H1 (cell line): ENCODE data around the gene NHS. TPM values are rescaled to one million over a fixed set of nuclear protein-coding genes. Genes with fewer than 3 reads are reported as not detected.

ENCODE experiments used
- CBX8 ChIP-seq: fragments of 300-800, 300-1000 bp; sonication (generic); IDR thresholded peaks from 2 replicates; pipeline ENCODE4 v1.7.1; 2016; ENCODE audit warnings: low read depth, low read length, borderline replicate concordance
- FOSL1 ChIP-seq: IDR thresholded peaks from 2 replicates; pipeline ENCODE4 v1.6.1; 2011; ENCODE audit warnings: mild to moderate bottlenecking, low read depth, low read length, moderate library complexity; ENCODE audit not compliant: insufficient read depth
- POLR2AphosphoS5 ChIP-seq: IDR thresholded peaks from 2 replicates; pipeline ENCODE4 v1.6.1; 2011; ENCODE audit warnings: low read depth, low read length
- POU5F1 ChIP-seq: IDR thresholded peaks from 2 replicates; pipeline ENCODE4 v1.6.1; 2011; ENCODE audit warnings: low read depth, mild to moderate bottlenecking, low read length, moderate library complexity
- RBBP5 ChIP-seq: IDR thresholded peaks from 2 replicates; pipeline ENCODE4 v1.7.1; 2012; ENCODE audit warnings: low read depth, mild to moderate bottlenecking, inconsistent platforms, low read length, moderate library complexity, borderline replicate concordance
- SIRT6 ChIP-seq: IDR thresholded peaks from one replicate; pipeline ENCODE4 v1.7.1; 2012; ENCODE audit warnings: low read length, inconsistent platforms
- SUZ12 ChIP-seq: fragments of 200-600 bp; sonication (generic); IDR thresholded peaks from 2 replicates; pipeline ENCODE4 v1.6.1; 2012; ENCODE audit warnings: mild to moderate bottlenecking, inconsistent platforms, low read length, moderate library complexity, mixed read lengths
- TEAD4 ChIP-seq: IDR thresholded peaks from 2 replicates; pipeline ENCODE4 v1.6.1; 2012; ENCODE audit warnings: low read depth, low read length, inconsistent platforms, mixed read lengths
- YY1 ChIP-seq: IDR thresholded peaks from 2 replicates; pipeline ENCODE4 v1.6.1; 2011; ENCODE audit warnings: low read depth, mild to moderate bottlenecking, low read length
- polyA plus RNA-seq, 7 experiments: library from polyadenylated mRNA; depleted of rRNA in 3 of 7; stranded (reverse) in 5 of 7; unstranded in 2 of 7; fragments of >200 nt in 5 of 7; fragments of 200-250 nt in 2 of 7; gene quantifications; 1 replicate in 5 of 7; 2 replicates in 1 of 7; 4 replicates in 1 of 7; pipeline versions ENCODE4 v1.2.1 to v1.2.3, GENCODE V29; 2011 to 2013; ENCODE audit warnings: missing spikeins in 2 of 7, mixed read lengths in 2 of 7
- total RNA-seq: library from RNA; stranded (reverse); fragmentation: NEBNext Ultra II Directional; extraction: Animal tissue kit (Norgen Biotek cat#: 25700); gene quantifications from 2 replicates; pipeline ENCODE4 v1.2.1, GENCODE V29; 2021
- TF ChIP-seq, protein P1 (sequence below): fragments of 300-600 bp; sonication (generic); IDR thresholded peaks from 2 replicates; pipeline ENCODE4 v1.7.1; 2012; ENCODE audit warnings: low read length, moderate library complexity, mild to moderate bottlenecking, inconsistent platforms; ENCODE audit not compliant: insufficient replicate concordance
- TF ChIP-seq, protein P2 (sequence below): IDR thresholded peaks from 2 replicates; pipeline ENCODE4 v1.6.1; 2012; ENCODE audit warnings: inconsistent platforms
- TF ChIP-seq, protein P3 (sequence below): IDR thresholded peaks from 2 replicates; pipeline ENCODE4 v1.6.1; 2012; ENCODE audit warnings: inconsistent platforms

Gene NHS
- total and polyA plus RNA-seq, 2 of the 8 experiments (the other 6 are each of a cell fraction or from before 2014, with no cell fraction given), result 2.2 to 6.7 TPM

DNA sequence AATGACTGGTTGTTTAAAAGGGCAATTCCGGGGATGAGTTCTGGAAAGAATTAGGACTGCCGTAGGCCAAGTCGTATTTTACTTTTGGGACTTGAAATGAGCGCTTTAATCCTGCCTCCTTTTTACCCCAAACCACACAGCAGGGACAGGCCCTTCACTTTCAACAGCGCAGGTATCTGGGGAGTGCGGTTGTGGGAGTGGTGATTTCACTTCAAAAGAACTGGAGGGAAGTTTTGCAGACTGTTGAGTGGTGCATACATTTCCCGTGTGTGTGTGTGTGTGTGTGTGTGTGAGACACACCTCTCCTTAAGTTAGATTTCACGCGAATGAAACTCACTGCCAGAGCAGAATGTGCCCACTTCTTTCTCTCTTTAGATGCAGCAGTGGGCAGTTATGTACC is 2.8 kb downstream of the NHS start (continued):
- TF ChIP-seq, protein P1, sequence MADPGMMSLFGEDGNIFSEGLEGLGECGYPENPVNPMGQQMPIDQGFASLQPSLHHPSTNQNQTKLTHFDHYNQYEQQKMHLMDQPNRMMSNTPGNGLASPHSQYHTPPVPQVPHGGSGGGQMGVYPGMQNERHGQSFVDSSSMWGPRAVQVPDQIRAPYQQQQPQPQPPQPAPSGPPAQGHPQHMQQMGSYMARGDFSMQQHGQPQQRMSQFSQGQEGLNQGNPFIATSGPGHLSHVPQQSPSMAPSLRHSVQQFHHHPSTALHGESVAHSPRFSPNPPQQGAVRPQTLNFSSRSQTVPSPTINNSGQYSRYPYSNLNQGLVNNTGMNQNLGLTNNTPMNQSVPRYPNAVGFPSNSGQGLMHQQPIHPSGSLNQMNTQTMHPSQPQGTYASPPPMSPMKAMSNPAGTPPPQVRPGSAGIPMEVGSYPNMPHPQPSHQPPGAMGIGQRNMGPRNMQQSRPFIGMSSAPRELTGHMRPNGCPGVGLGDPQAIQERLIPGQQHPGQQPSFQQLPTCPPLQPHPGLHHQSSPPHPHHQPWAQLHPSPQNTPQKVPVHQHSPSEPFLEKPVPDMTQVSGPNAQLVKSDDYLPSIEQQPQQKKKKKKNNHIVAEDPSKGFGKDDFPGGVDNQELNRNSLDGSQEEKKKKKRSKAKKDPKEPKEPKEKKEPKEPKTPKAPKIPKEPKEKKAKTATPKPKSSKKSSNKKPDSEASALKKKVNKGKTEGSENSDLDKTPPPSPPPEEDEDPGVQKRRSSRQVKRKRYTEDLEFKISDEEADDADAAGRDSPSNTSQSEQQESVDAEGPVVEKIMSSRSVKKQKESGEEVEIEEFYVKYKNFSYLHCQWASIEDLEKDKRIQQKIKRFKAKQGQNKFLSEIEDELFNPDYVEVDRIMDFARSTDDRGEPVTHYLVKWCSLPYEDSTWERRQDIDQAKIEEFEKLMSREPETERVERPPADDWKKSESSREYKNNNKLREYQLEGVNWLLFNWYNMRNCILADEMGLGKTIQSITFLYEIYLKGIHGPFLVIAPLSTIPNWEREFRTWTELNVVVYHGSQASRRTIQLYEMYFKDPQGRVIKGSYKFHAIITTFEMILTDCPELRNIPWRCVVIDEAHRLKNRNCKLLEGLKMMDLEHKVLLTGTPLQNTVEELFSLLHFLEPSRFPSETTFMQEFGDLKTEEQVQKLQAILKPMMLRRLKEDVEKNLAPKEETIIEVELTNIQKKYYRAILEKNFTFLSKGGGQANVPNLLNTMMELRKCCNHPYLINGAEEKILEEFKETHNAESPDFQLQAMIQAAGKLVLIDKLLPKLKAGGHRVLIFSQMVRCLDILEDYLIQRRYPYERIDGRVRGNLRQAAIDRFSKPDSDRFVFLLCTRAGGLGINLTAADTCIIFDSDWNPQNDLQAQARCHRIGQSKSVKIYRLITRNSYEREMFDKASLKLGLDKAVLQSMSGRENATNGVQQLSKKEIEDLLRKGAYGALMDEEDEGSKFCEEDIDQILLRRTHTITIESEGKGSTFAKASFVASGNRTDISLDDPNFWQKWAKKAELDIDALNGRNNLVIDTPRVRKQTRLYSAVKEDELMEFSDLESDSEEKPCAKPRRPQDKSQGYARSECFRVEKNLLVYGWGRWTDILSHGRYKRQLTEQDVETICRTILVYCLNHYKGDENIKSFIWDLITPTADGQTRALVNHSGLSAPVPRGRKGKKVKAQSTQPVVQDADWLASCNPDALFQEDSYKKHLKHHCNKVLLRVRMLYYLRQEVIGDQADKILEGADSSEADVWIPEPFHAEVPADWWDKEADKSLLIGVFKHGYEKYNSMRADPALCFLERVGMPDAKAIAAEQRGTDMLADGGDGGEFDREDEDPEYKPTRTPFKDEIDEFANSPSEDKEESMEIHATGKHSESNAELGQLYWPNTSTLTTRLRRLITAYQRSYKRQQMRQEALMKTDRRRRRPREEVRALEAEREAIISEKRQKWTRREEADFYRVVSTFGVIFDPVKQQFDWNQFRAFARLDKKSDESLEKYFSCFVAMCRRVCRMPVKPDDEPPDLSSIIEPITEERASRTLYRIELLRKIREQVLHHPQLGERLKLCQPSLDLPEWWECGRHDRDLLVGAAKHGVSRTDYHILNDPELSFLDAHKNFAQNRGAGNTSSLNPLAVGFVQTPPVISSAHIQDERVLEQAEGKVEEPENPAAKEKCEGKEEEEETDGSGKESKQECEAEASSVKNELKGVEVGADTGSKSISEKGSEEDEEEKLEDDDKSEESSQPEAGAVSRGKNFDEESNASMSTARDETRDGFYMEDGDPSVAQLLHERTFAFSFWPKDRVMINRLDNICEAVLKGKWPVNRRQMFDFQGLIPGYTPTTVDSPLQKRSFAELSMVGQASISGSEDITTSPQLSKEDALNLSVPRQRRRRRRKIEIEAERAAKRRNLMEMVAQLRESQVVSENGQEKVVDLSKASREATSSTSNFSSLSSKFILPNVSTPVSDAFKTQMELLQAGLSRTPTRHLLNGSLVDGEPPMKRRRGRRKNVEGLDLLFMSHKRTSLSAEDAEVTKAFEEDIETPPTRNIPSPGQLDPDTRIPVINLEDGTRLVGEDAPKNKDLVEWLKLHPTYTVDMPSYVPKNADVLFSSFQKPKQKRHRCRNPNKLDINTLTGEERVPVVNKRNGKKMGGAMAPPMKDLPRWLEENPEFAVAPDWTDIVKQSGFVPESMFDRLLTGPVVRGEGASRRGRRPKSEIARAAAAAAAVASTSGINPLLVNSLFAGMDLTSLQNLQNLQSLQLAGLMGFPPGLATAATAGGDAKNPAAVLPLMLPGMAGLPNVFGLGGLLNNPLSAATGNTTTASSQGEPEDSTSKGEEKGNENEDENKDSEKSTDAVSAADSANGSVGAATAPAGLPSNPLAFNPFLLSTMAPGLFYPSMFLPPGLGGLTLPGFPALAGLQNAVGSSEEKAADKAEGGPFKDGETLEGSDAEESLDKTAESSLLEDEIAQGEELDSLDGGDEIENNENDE, result no peak
- TF ChIP-seq POU5F1 (no peak), YY1 (no peak), SUZ12 (no peak), CBX8 (no peak), POLR2AphosphoS5 (no peak), RBBP5 (no peak), FOSL1 (no peak), SIRT6 (no peak), TEAD4 (no peak)
- TF ChIP-seq, protein P2, sequence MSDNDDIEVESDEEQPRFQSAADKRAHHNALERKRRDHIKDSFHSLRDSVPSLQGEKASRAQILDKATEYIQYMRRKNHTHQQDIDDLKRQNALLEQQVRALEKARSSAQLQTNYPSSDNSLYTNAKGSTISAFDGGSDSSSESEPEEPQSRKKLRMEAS, result no peak
- TF ChIP-seq, protein P3, sequence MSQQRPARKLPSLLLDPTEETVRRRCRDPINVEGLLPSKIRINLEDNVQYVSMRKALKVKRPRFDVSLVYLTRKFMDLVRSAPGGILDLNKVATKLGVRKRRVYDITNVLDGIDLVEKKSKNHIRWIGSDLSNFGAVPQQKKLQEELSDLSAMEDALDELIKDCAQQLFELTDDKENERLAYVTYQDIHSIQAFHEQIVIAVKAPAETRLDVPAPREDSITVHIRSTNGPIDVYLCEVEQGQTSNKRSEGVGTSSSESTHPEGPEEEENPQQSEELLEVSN, result no peak
